Body of pancreas (tissue), 4 donors: Measurements from ENCODE around the gene AQP4. TPM values are rescaled to one million over a fixed set of nuclear protein-coding genes. Genes with fewer than 3 reads are reported as not detected.

Source experiments
- ATAC-seq: fragments of 150-250 bp; one replicate; pipeline ENCODE4 v1.9.1; 2016
- DNase-seq, 4 donors: peaks; one replicate each; pipeline ENCODE4 v3.0.0-alpha.2; 2019
- H3K27ac ChIP-seq, 4 donors: fragments of 200-600 bp; sonication (generic); 1 replicate in 3 of 4; 2 replicates in 1 of 4; pipeline versions ENCODE4 v1.5.1 to v1.6.1; 2016 to 2019; ENCODE audit warnings: mild to moderate bottlenecking in 1 of 4, mixed read lengths in 1 of 4, moderate library complexity in 1 of 4
- H3K27me3 ChIP-seq, 2 donors: fragments of 200-600 bp; sonication (generic); one replicate each; pipeline ENCODE4 v1.6.0; 2016; ENCODE audit warnings: mild to moderate bottlenecking in 1 of 2
- H3K36me3 ChIP-seq, 2 donors: fragments of 200-600 bp; sonication (generic); replicated peaks in 1 of 2; 2 replicates each; pipeline ENCODE4 v1.5.1; 2016; ENCODE audit warnings: low read depth in 2 of 2; ENCODE audit not compliant: insufficient read depth in 1 of 2
- H3K4me1 ChIP-seq: fragments of 200-600 bp; sonication (generic); one replicate; pipeline ENCODE4 v1.6.0; 2016
- H3K4me3 ChIP-seq, 2 donors: fragments of 200-600 bp; sonication (generic); 1 replicate in 1 of 2; 2 replicates in 1 of 2; pipeline ENCODE4 v1.5.1; 2016 to 2019
- H3K9me3 ChIP-seq, 3 donors: fragments of 200-600 bp; sonication (generic); 1 replicate in 2 of 3; 2 replicates in 1 of 3; pipeline ENCODE4 v1.5.1; 2016
- POLR2A ChIP-seq, 3 donors: fragments of 450-650 bp; IDR thresholded peaks; one replicate each; pipeline ENCODE4 v1.6.1; 2016; ENCODE audit warnings: antibody characterized with exemption in 3 of 3, mild to moderate bottlenecking in 2 of 3
- WGBS, 2 donors: methylation state at CpG; one replicate each; pipeline ENCODE4 v1.1.5; 2017; 5-methylcytosine and 5-hydroxymethylcytosine counted together
- intact Hi-C: fragments of 100-400 bp; cut with DNase I; formaldehyde crosslinking; loops from one replicate; pipeline ENCODE4 v1.15.1; 2023
- total RNA-seq, 2 donors: library from RNA; depleted of rRNA; stranded (reverse); fragments of >200 nt; gene quantifications; one replicate each; pipeline ENCODE4 v1.1.0, GENCODE V29; 2016
- TF ChIP-seq, protein P1 (sequence below), 7 experiments: fragments of 450-650 bp in 4 of 7; fragments of 200-600 bp in 3 of 7; sonication (generic) in 3 of 7; IDR thresholded peaks; one replicate each; pipeline ENCODE4 v1.5.1; 2016 to 2019; ENCODE audit warnings: antibody characterized with exemption in 7 of 7

The AQP4 gene
- total RNA-seq, 2 donors from 2014 or later = 3.6 TPM; not detected in 1

DNA sequence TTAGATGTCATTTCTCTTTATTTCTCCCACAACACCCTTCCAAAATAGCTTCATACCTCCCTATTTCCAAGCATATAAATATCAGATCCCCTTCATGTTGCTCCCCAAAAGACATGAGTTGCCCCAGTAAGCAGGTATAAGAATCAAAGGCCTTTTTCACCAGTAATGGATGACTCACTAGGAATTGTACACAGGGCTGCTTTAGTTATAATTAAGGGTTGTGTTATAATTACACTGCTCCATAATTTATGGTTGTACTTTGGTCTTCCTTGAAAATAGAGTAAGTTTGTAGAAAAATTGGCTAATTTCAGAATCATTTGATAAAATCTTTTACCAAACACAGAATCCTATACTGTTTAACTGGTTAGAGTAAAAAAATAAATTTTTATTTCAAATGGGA, 8.8 kb upstream of the AQP4 start:
- DNase-seq (no peak), ATAC-seq (no peak)
- no peaks in the 10 kb centered on the region for H3K27me3 ChIP-seq
- intact Hi-C loops = no loop called here
- TF ChIP-seq, protein P1, sequence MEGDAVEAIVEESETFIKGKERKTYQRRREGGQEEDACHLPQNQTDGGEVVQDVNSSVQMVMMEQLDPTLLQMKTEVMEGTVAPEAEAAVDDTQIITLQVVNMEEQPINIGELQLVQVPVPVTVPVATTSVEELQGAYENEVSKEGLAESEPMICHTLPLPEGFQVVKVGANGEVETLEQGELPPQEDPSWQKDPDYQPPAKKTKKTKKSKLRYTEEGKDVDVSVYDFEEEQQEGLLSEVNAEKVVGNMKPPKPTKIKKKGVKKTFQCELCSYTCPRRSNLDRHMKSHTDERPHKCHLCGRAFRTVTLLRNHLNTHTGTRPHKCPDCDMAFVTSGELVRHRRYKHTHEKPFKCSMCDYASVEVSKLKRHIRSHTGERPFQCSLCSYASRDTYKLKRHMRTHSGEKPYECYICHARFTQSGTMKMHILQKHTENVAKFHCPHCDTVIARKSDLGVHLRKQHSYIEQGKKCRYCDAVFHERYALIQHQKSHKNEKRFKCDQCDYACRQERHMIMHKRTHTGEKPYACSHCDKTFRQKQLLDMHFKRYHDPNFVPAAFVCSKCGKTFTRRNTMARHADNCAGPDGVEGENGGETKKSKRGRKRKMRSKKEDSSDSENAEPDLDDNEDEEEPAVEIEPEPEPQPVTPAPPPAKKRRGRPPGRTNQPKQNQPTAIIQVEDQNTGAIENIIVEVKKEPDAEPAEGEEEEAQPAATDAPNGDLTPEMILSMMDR (IDR thresholded peaks at IDR 0.05) = no peak
- TF ChIP-seq POLR2A (IDR thresholded peaks at IDR 0.05) = no peak
- no peaks in the 10 kb centered on the region for H3K36me3 ChIP-seq
- H3K9me3 ChIP-seq = no peaks in the 10 kb centered on the region
- H3K4me3 ChIP-seq = no peak overlapping the region
- no peaks in the 10 kb centered on the region for H3K4me1 ChIP-seq
- H3K27ac ChIP-seq = no peak overlapping the region

DNA sequence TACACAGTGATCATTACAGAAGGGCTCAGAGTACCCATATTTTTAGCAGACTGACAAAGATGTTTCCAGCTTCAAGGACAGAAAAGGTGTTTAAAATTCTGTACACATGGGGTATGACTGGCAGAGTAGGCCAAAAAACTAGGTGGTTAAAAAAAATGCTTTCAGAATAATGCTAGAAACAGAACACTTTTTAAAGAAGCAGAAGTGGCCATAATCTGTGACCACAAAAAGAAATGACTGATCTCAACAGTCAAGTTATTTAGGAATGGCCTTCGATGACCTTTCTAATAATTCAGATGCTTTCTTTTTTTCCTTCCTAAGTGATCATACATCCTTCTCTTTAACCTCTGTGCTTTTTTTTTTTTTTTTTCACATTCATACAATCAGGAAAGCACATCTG, 4.1 kb upstream of the AQP4 start:
- no peak for DNase-seq
- H3K27ac ChIP-seq = no peak overlapping the region
- no peak for ATAC-seq
- H3K4me1 ChIP-seq = no peaks in the 10 kb centered on the region
- intact Hi-C loops = no loop called here
- 50 to 92% methylated on average over 1 of the region's 1 CpG for WGBS, 2 donors
- no peaks in the 10 kb centered on the region for H3K27me3 ChIP-seq
- no peak overlapping the region for H3K4me3 ChIP-seq
- H3K9me3 ChIP-seq = no peaks in the 10 kb centered on the region
- H3K36me3 ChIP-seq = no peaks in the 10 kb centered on the region
- TF ChIP-seq, protein P1 (IDR thresholded peaks at IDR 0.05) = no peak
- no peak for TF ChIP-seq POLR2A (IDR thresholded peaks at IDR 0.05)

DNA sequence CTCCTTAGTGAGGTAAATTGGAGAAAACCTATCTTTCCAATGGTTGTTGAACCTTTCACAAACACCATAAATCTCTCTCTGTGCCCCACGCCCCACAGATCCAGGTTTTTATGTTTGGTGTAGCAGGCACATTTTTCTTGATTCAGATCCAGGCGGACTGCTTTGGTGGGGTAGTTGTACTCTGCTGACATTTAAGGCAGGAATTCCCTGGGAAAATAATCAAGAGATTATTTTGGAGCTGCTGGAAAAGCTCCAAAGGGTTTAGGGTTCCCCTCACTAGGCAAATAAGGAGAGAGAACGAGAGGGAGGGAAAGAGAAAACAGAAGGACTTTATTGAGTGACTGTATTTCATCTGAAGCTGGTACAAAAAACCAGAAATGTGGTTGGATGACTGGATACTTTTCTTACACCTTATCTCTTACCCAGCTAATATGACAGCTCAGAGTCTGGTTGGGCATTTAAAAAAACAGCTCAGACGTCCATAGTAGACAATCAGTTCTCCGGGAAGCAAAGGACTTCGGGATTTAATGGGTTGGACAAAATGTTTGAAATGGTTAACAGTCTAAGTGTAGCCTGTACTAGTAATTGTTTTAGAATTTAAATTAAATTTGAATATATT, 3.6 kb upstream of the AQP4 start:
- TF ChIP-seq, protein P1 (IDR thresholded peaks at IDR 0.05) = no peak

DNA sequence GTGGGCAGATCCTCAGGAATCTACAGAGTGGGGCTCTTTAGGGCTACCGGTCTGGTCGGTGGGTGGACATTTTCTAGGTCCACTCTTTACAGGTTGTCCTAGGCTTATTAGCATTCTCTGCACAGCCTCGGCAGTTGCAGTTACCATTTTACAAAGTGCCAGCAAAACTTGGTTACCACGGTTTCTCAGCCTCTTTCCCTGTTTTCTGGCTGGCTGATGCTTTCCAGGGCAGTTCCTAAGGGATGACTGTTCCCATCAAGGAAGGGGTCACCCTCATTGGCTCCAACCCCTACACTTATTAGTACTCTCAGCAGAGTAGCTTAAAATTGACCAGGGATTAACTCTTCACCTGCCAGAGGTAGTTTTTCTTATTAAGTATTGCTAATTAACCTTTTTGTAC, 2.0 kb upstream of the AQP4 start:
- 44 to 66% methylated on average over 4 of the region's 4 CpGs for WGBS, 2 donors
- H3K36me3 ChIP-seq = no peaks in the 10 kb centered on the region
- DNase-seq (no peak), ATAC-seq (no peak)
- no peaks in the 10 kb centered on the region for H3K27me3 ChIP-seq
- H3K4me3 ChIP-seq = no peak overlapping the region
- H3K27ac ChIP-seq = no peak overlapping the region
- H3K4me1 ChIP-seq = peaks cover 10% of the 10 kb centered on the region
- TF ChIP-seq, protein P1 (IDR thresholded peaks at IDR 0.05) = no peak
- TF ChIP-seq POLR2A (IDR thresholded peaks at IDR 0.05) = no peak
- no peaks in the 10 kb centered on the region for H3K9me3 ChIP-seq
- intact Hi-C loops = no loop called here

More for the DNA sequence above, 3.6 kb upstream of the AQP4 start:
- no peaks in the 10 kb centered on the region for H3K36me3 ChIP-seq
- H3K9me3 ChIP-seq = no peaks in the 10 kb centered on the region
- H3K27ac ChIP-seq = peak overlapping the region in 1 of 4 donors; percentile 54
- intact Hi-C loops = no loop called here
- WGBS, 2 donors = 31 to 48% methylated on average over 6 of the region's 6 CpGs
- no peaks in the 10 kb centered on the region for H3K4me1 ChIP-seq
- DNase-seq (no peak), ATAC-seq (no peak)
- no peak overlapping the region for H3K4me3 ChIP-seq
- H3K27me3 ChIP-seq = no peaks in the 10 kb centered on the region

DNA sequence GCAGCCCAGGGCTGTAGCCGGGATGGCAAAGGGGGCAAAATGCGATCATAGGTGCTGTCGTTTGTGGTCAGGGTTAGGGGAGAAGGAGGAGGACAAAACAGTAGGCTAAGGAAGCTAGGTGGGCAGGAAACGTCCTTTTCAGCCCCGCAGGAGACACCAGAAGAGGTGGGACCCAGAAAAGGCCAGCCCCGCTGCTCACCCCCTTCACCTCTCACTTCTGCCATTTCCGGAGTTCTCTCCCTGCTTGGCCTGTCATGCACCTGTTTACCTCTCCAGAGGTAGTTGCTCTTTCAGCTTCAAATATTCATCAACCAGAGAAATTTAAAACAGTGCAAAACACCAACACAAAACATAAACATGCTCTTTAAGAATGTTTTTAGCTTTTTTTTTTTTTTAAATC, 849 bp downstream of the AQP4 start:
- peaks cover 10% of the 10 kb centered on the region for H3K4me1 ChIP-seq
- TF ChIP-seq, protein P1 (IDR thresholded peaks at IDR 0.05) = no peak
- no peak for TF ChIP-seq POLR2A (IDR thresholded peaks at IDR 0.05)
- no peak overlapping the region for H3K27ac ChIP-seq
- no peak overlapping the region for H3K4me3 ChIP-seq
- WGBS, 2 donors = 64 to 67% methylated on average over 7 of the region's 7 CpGs
- no peaks in the 10 kb centered on the region for H3K36me3 ChIP-seq
- no peaks in the 10 kb centered on the region for H3K27me3 ChIP-seq
- intact Hi-C loops = no loop called here
- H3K9me3 ChIP-seq = no peaks in the 10 kb centered on the region
- no peak for ATAC-seq
- no peak for DNase-seq
